A549 (cell line): ENCODE results near the gene SERHL2. TPM values are rescaled to one million over a fixed set of nuclear protein-coding genes. Genes with fewer than 3 reads are reported as not detected.

ENCODE experiments used
- ATAC-seq, 2 experiments: fragments of 200-7000 bp in 1 of 2; fragments of >200 bp in 1 of 2; cut with Nextera tagmentation in 1 of 2; cut with Tn5 transposase in 1 of 2; 3 replicates each; pipeline versions ENCODE4 v1.8.0 to v1.9.1; 2018 to 2020; ENCODE audit warnings: mild to moderate bottlenecking in 1 of 2, moderate library complexity in 1 of 2
- CTCF ChIA-PET: fragments of 300-600 bp; sonication (Branson Sonifier 250); formaldehyde crosslinking; extraction: SDS; loops from one replicate; lab custom pipeline; 2021; ENCODE audit warnings: antibody characterized with exemption, inconsistent platforms; lab: Yijun Ruan, JAX
- POLR2A ChIA-PET: fragments of 350-600 bp; formaldehyde crosslinking; extraction: SDS; loops from one replicate; lab custom pipeline; 2021; ENCODE audit warnings: antibody characterized with exemption, inconsistent platforms; lab: Yijun Ruan, JAX
- DNase-seq, 2 experiments: peaks; one replicate each; pipeline versions ENCODE4 v3.0.0 to v3.0.0-alpha.2; 2011 to 2016; ENCODE audit warnings: low read depth in 1 of 2, low spot score in 1 of 2
- FAIRE-seq: peaks from 2 replicates; lab custom pipeline; 2011; peaks lifted over from hg19 to GRCh38; lab: Jason Lieb, UNC
- H3K27ac ChIP-seq, 2 experiments: fragments of >200 bp; sonication (Bioruptor Twin); formaldehyde crosslinking; 3 replicates each; pipeline ENCODE4 v1.5.1; 2016 to 2017
- H3K4me1 ChIP-seq: fragments of >200 bp; sonication (Bioruptor Twin); formaldehyde crosslinking; 3 replicates; pipeline ENCODE4 v1.6.1; 2016
- H3K4me2 ChIP-seq: fragments of >200 bp; sonication (Bioruptor Twin); formaldehyde crosslinking; 3 replicates; pipeline ENCODE4 v1.6.1; 2016
- H3K4me3 ChIP-seq: fragments of >200 bp; sonication (Bioruptor Twin); formaldehyde crosslinking; 3 replicates; pipeline ENCODE4 v1.5.1; 2016
- H3K9me3 ChIP-seq: fragments of >200 bp; sonication (Bioruptor Twin); formaldehyde crosslinking; 3 replicates; pipeline ENCODE4 v1.6.1; 2016
- ATOH8 ChIP-seq: fragments of 250-450 bp; sonication (Bioruptor Pico); IDR thresholded peaks from 2 replicates; pipeline ENCODE4 v1.5.0; 2020; ENCODE audit warnings: low read depth, mild to moderate bottlenecking, moderate library complexity
- BHLHE40 ChIP-seq: IDR thresholded peaks from 2 replicates; pipeline ENCODE4 v1.6.1; 2012; ENCODE audit warnings: low read depth, low read length, inconsistent platforms
- CHD2 ChIP-seq: fragments of 150-350 bp; IDR thresholded peaks from 2 replicates; pipeline ENCODE4 v1.6.1; 2014; ENCODE audit warnings: low read length; ENCODE audit not compliant: partially characterized antibody
- CHD4 ChIP-seq: fragments of 200-600 bp; sonication (generic); IDR thresholded peaks from 2 replicates; pipeline ENCODE4 v1.6.1; 2016; ENCODE audit warnings: antibody characterized with exemption, mild to moderate bottlenecking, borderline replicate concordance
- EHMT2 ChIP-seq: fragments of 200-600 bp; sonication (generic); IDR thresholded peaks from 2 replicates; pipeline ENCODE4 v1.6.1; 2016; ENCODE audit warnings: antibody characterized with exemption, low read depth, mild to moderate bottlenecking, moderate library complexity
- EP300 ChIP-seq, 2 experiments: fragments of >200 bp; sonication (Bioruptor Twin); formaldehyde crosslinking; IDR thresholded peaks; 2 replicates in 1 of 2; 3 replicates in 1 of 2; pipeline ENCODE4 v1.6.1; 2016 to 2017
- ESRRA ChIP-seq: fragments of 150-350 bp; IDR thresholded peaks from 2 replicates; pipeline ENCODE4 v1.6.1; 2014; ENCODE audit warnings: mild to moderate bottlenecking, low read length, borderline replicate concordance
- FOSB ChIP-seq: fragments of 250-450 bp; sonication (Bioruptor Pico); IDR thresholded peaks from 2 replicates; pipeline ENCODE4 v1.5.0; 2020; ENCODE audit warnings: mild to moderate bottlenecking, moderate library complexity
- FOSL2 ChIP-seq, 2 experiments: fragments of 450-650 bp in 1 of 2; fragments of >200 bp in 1 of 2; sonication (Bioruptor Twin) in 1 of 2; formaldehyde crosslinking; IDR thresholded peaks; 2 replicates each; pipeline versions ENCODE4 v1.5.0 to v1.6.1; 2016 to 2020; ENCODE audit warnings: mild to moderate bottlenecking in 1 of 2, moderate library complexity in 1 of 2
- FOXS1 ChIP-seq: fragments of 250-450 bp; sonication (Bioruptor Pico); IDR thresholded peaks from 2 replicates; pipeline ENCODE4 v1.5.0; 2020; ENCODE audit warnings: mild to moderate bottlenecking, moderate library complexity
- GATA3 ChIP-seq: IDR thresholded peaks from 2 replicates; pipeline ENCODE4 v1.6.1; 2012; ENCODE audit warnings: borderline replicate concordance
- HES2 ChIP-seq: fragments of >200 bp; sonication (Bioruptor Twin); formaldehyde crosslinking; IDR thresholded peaks from 2 replicates; pipeline ENCODE4 v1.6.1; 2016
- JUN ChIP-seq, 2 experiments: fragments of >200 bp; sonication (Bioruptor Twin); formaldehyde crosslinking; IDR thresholded peaks; 2 replicates in 1 of 2; 3 replicates in 1 of 2; pipeline ENCODE4 v1.6.1; 2016 to 2017
- JUNB ChIP-seq: fragments of >200 bp; sonication (Bioruptor Twin); formaldehyde crosslinking; IDR thresholded peaks from 2 replicates; pipeline ENCODE4 v1.6.1; 2016
- KDM1A ChIP-seq: fragments of 200-600 bp; sonication (generic); IDR thresholded peaks from 2 replicates; pipeline ENCODE4 v1.6.1; 2016; ENCODE audit warnings: low read depth, mild to moderate bottlenecking
- KDM5A ChIP-seq: fragments of 200-600 bp; sonication (generic); IDR thresholded peaks from 2 replicates; pipeline ENCODE4 v1.6.1; 2016; ENCODE audit warnings: antibody characterized with exemption, mild to moderate bottlenecking
- MAFK ChIP-seq: fragments of 450-650 bp; IDR thresholded peaks from 2 replicates; pipeline ENCODE4 v1.6.1; 2014; ENCODE audit not compliant: partially characterized antibody
- NFE2L2 ChIP-seq: fragments of 150-350 bp; conservative IDR thresholded peaks from 2 replicates; pipeline ENCODE4 v1.6.1; 2014; ENCODE audit warnings: low read length
- PBX3 ChIP-seq: IDR thresholded peaks from 2 replicates; pipeline ENCODE4 v1.6.1; 2012
- PHF8 ChIP-seq: fragments of 200-600 bp; sonication (generic); IDR thresholded peaks from 2 replicates; pipeline ENCODE4 v1.6.1; 2016; ENCODE audit warnings: low read depth, mild to moderate bottlenecking, antibody characterized with exemption, moderate library complexity, borderline replicate concordance
- RCOR1 ChIP-seq: fragments of 150-350 bp; IDR thresholded peaks from 2 replicates; pipeline ENCODE4 v1.6.1; 2014; ENCODE audit warnings: antibody characterized with exemption, low read length, low read depth
- SREBF2 ChIP-seq: fragments of 450-650 bp; IDR thresholded peaks from 2 replicates; pipeline ENCODE4 v1.6.1; 2014; ENCODE audit warnings: mild to moderate bottlenecking, moderate library complexity
- TFCP2L1 ChIP-seq: fragments of 250-450 bp; sonication (Bioruptor Pico); IDR thresholded peaks from 2 replicates; pipeline ENCODE4 v1.5.0; 2021; ENCODE audit warnings: mild to moderate bottlenecking
- ZFP36 ChIP-seq: fragments of 450-650 bp; IDR thresholded peaks from 2 replicates; pipeline ENCODE4 v1.6.1; 2014; ENCODE audit warnings: borderline replicate concordance; ENCODE audit not compliant: partially characterized antibody
- ZSCAN20 ChIP-seq: fragments of 250-450 bp; sonication (Bioruptor Pico); IDR thresholded peaks from 2 replicates; pipeline ENCODE4 v1.8.0; 2022; ENCODE audit warnings: mild to moderate bottlenecking, moderate library complexity
- WGBS: methylation state at CpG from one replicate; pipeline ENCODE4 v1.1.6; 2017; ENCODE audit errors: missing lambda C conversion rate; 5-methylcytosine and 5-hydroxymethylcytosine counted together
- polyA plus RNA-seq, 4 experiments: library from polyadenylated mRNA; depleted of rRNA in 3 of 4; stranded (reverse); fragments of >200 nt; fragmentation: RNase III in 1 of 4; extraction: RNeasy Plus Mini Kit Qiagen cat#74134 plus additional on column Dnase treatment in 1 of 4; gene quantifications; 2 replicates in 3 of 4; 3 replicates in 1 of 4; pipeline ENCODE4 v1.2.3, GENCODE V29; 2011 to 2017
- TF ChIP-seq, protein P1 (sequence below): IDR thresholded peaks from 2 replicates; pipeline ENCODE4 v1.6.1; 2012; ENCODE audit warnings: low read depth, borderline replicate concordance

Gene SERHL2
- polyA plus RNA-seq, 2 of the 4 experiments (the other 2 are of a cell fraction): 0.14 to 0.21 TPM

DNA sequence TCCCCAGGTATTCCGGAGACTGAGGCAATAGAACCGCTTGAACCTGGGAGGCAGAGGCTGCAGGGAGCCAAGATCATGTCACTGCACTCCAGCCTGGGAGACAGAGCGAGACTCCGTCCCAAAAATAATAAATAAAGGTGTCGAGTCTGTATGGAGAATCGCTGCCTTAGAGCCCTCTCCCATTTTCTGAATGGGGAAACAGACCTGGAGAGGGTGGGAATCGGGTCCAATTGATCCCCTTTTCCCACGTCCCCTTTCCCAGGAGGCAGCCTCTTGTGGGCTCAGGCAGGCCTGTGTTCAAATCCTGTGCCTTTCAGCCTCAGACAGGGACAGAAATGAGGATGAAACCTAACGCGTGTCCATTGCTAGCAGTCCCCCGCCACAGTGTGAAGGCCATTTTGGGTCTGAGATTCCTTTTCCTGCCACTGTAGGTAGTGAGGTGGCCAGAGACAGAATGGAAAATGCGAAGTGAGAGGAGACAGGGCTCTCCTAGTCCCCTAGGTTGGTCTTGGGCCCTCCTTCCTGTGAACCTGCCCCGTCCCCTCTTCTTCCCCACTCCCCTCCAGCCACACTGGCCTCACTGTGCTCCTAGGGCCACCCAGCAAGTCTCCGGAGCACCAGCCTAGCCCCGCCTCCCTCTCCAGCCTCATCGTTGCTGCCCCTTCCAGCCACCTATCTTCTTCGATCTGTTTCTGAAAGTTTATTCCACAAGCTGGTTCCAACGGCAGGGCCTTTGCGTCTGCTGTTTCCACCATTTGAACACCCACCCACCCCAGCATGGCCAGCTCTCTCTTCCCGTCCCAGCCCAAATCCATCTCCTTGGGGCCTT is 63.6 kb downstream of the SERHL2 start:
- 88% methylated on average over 20 of the region's 20 CpGs for WGBS
- ATAC-seq: no peak
- TF ChIP-seq JUN (IDR thresholded peaks at IDR 0.05) (no peak), KDM1A (no peak), ZSCAN20 (no peak), ZFP36 (no peak), KDM5A (no peak), ESRRA (no peak), CHD2 (no peak)
- Histone ChIP-seq H3K4me2 (no peak overlapping the region), H3K9me3 (no peaks in the 10 kb centered on the region), H3K27ac (0 out of 6 replicates have a peak overlapping the region, but pooled peaks of 1 of the 2 experiments have one; percentile 24), H3K4me3 (no peak overlapping the region), H3K4me1 (peaks cover 24% of the 10 kb centered on the region)
- ChIA-PET POLR2A (no interaction called here), CTCF (no interaction called here)
- FAIRE-seq: no peak
- no peak for DNase-seq

DNA sequence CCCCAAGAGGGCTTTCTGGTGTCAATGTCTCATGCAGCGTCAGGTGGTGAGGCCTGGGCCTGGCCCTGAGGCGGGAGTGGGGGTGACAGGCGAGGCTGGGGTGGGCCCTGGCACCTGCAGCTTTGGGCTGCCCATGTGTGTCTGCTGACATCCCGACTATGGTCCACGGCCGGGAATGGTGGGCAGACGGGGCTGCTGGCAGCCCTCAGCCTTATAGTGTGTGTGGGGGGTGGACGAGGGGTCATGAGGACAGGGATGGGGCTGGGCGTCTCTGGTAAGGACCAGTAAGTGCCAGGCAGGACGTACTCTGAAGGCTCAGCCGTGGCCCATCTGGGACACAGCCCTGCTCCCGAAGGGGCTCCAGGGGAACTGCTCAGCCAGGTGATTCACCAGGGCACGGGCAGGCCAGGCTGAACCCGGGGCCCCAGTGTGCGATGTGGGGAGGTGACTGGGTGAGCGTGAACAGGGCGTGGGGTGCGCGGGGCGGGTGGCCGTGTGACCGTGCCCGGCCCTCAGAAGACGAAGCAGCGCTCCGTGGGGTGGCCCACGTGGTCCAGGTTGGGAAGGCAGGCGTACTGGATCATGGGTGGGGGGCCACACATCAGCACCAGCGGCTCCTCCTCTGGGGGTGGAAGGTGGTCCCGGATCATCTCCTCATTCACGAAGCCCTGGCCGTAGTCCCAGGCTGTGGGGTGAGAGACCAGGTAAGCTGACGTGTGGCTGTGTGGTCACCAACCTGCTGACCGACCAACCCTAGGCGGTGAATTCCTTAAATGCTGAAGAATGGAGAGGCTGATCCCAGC is 65.7 kb downstream of the SERHL2 start:
- POLR2A ChIA-PET: no interaction called here
- FAIRE-seq: no peak
- Histone ChIP-seq H3K27ac (no peak overlapping the region), H3K4me1 (peaks cover 14% of the 10 kb centered on the region; the same call in 2 of the 3 replicates), H3K4me3 (no peak overlapping the region), H3K9me3 (no peaks in the 10 kb centered on the region), H3K4me2 (no peak overlapping the region)
- CTCF ChIA-PET: interaction anchor here (1.7 kb wide), 1 partner anchor 78 kb away, joined by 4 read pairs; no protein-coding TSS in a partner anchor
- ATAC-seq: no peak
- no peak for DNase-seq
- 88% methylated on average over 8 of the region's 35 CpGs for WGBS
- TF ChIP-seq EHMT2: no peak
- TF ChIP-seq, protein P1, sequence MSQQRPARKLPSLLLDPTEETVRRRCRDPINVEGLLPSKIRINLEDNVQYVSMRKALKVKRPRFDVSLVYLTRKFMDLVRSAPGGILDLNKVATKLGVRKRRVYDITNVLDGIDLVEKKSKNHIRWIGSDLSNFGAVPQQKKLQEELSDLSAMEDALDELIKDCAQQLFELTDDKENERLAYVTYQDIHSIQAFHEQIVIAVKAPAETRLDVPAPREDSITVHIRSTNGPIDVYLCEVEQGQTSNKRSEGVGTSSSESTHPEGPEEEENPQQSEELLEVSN: no peak
- no peak for TF ChIP-seq ATOH8 (CRISPR knock-in tag)
- TF ChIP-seq SREBF2: no peak
- no peak for TF ChIP-seq PBX3
- no peak for TF ChIP-seq TFCP2L1 (CRISPR knock-in tag)
- no peak for TF ChIP-seq CHD4
- no peak for TF ChIP-seq ESRRA
- no peak for TF ChIP-seq HES2
- TF ChIP-seq EP300 (IDR thresholded peaks at IDR 0.05): no peak
- no peak for TF ChIP-seq ZFP36
- no peak for TF ChIP-seq ZSCAN20
- no peak for TF ChIP-seq GATA3
- no peak for TF ChIP-seq JUNB

- ATAC-seq: no peak
Measured at GRCh38 chr22:42620084-42620483, 66.3 kb downstream of the SERHL2 start.

More at GRCh38 chr22:42620084-42620483, 66.3 kb downstream of the SERHL2 start:
- Histone ChIP-seq H3K4me3 (no peak overlapping the region), H3K4me2 (no peak overlapping the region), H3K9me3 (no peaks in the 10 kb centered on the region)
- POLR2A ChIA-PET: no interaction called here
- FAIRE-seq: no peak
- DNase-seq: no peak
- no peak for TF ChIP-seq FOSB (CRISPR knock-in tag)
- no peak for TF ChIP-seq KDM5A
- no peak for TF ChIP-seq TFCP2L1 (CRISPR knock-in tag)
- TF ChIP-seq PBX3: no peak
- no peak for TF ChIP-seq KDM1A
- TF ChIP-seq ZSCAN20: no peak
- TF ChIP-seq RCOR1: no peak
- no peak for TF ChIP-seq PHF8
- no peak for TF ChIP-seq ZFP36
- no peak for TF ChIP-seq MAFK
- no peak for TF ChIP-seq JUN (IDR thresholded peaks at IDR 0.05)
- no peak for TF ChIP-seq FOXS1 (CRISPR knock-in tag)
- no peak for TF ChIP-seq CHD2
- no peak for TF ChIP-seq BHLHE40
- TF ChIP-seq FOSL2 (IDR thresholded peaks at IDR 0.05): no peak
- no peak for TF ChIP-seq FOSL2 (CRISPR knock-in tag; IDR thresholded peaks at IDR 0.05)
- no peak for TF ChIP-seq NFE2L2
- TF ChIP-seq GATA3: no peak
- TF ChIP-seq, all 56 proteins: peak for 0
- WGBS: 83% methylated on average over 4 of the region's 4 CpGs
- H3K4me1 ChIP-seq: peaks cover 14% of the 10 kb centered on the region; the same call in 2 of the 3 replicates
- CTCF ChIA-PET: interaction anchor here (1.2 to 4.3 kb wide), 5 partner anchors 9 to 248 kb away, joined by 3 to 42 read pairs (median 7); partner anchors contain the start of gene CYB5R3
- no peak overlapping the region for H3K27ac ChIP-seq
